K562 (cell line): ENCODE measurements around the gene ABCF3. TPM values are rescaled to one million over a fixed set of nuclear protein-coding genes. Genes with fewer than 3 reads are reported as not detected.

ENCODE experiments used
- HMGN3 ChIP-seq: IDR thresholded peaks from 2 replicates; pipeline ENCODE4 v1.6.1; 2011; ENCODE audit warnings: borderline replicate concordance, low read depth, mild to moderate bottlenecking, mixed read lengths, low read length; ENCODE audit not compliant: insufficient read length; ENCODE audit errors: extremely low read depth
- HNRNPL ChIP-seq: fragments of 200-400 bp; formaldehyde crosslinking; IDR thresholded peaks from 2 replicates; pipeline ENCODE4 v1.6.1; 2017; ENCODE audit warnings: low read depth, mild to moderate bottlenecking, low read length
- KLF10 ChIP-seq: fragments of 250-450 bp; sonication (Bioruptor Pico); IDR thresholded peaks from 2 replicates; pipeline ENCODE4 v1.6.1; 2021; ENCODE audit warnings: matching md5 sums
- MAZ ChIP-seq, 2 experiments: fragments of 450-650 bp in 1 of 2; sonication (generic) in 1 of 2; formaldehyde crosslinking; IDR thresholded peaks in 1 of 2; conservative IDR thresholded peaks in 1 of 2; 2 replicates each; pipeline versions ENCODE4 v1.4.0 to v1.5.0; 2020; ENCODE audit warnings: mild to moderate bottlenecking in 1 of 2, missing genetic modification reagents in 1 of 2
- MBD2 ChIP-seq: sonication (generic); IDR thresholded peaks from 2 replicates; pipeline ENCODE4 v1.6.1; 2016; ENCODE audit warnings: low read depth, borderline replicate concordance
- MIER1 ChIP-seq: fragments of 450-650 bp; IDR thresholded peaks from 2 replicates; pipeline ENCODE4 v1.6.1; 2016; ENCODE audit warnings: antibody characterized with exemption, mild to moderate bottlenecking, low read depth
- NCOA1 ChIP-seq: fragments of 450-650 bp; IDR thresholded peaks from 2 replicates; pipeline ENCODE4 v1.6.1; 2016; ENCODE audit warnings: low read depth
- NRF1 ChIP-seq, 2 experiments: fragments of 450-650 bp; IDR thresholded peaks in 1 of 2; conservative IDR thresholded peaks in 1 of 2; 2 replicates each; pipeline ENCODE4 v1.6.1; 2014; ENCODE audit warnings: mild to moderate bottlenecking in 2 of 2
- RAD51 ChIP-seq: fragments of 450-650 bp; IDR thresholded peaks from 2 replicates; pipeline ENCODE4 v1.7.1; 2016; ENCODE audit warnings: low read depth, mild to moderate bottlenecking, borderline replicate concordance
- RCOR1 ChIP-seq, 2 experiments: IDR thresholded peaks; 2 replicates each; pipeline ENCODE4 v1.6.1; 2012; ENCODE audit warnings: low read depth in 2 of 2, low read length in 2 of 2, borderline replicate concordance in 1 of 2, improper control_type of control experiment in 1 of 2
- SETDB1 ChIP-seq: IDR thresholded peaks from one replicate; pipeline ENCODE4 v1.6.1; 2012; ENCODE audit warnings: low read length, control low read depth, inconsistent platforms
- SMC3 ChIP-seq: conservative IDR thresholded peaks from 2 replicates; pipeline ENCODE4 v1.6.1; 2011; ENCODE audit warnings: low read depth, low read length, improper control_type of control experiment; ENCODE audit not compliant: insufficient read depth
- SUPT5H ChIP-seq: fragments of 450-650 bp; IDR thresholded peaks from 2 replicates; pipeline ENCODE4 v1.6.1; 2016
- THRAP3 ChIP-seq: fragments of 450-650 bp; IDR thresholded peaks from 2 replicates; pipeline ENCODE4 v1.6.1; 2016; ENCODE audit warnings: mild to moderate bottlenecking, inconsistent platforms, borderline replicate concordance
- ZBTB17 ChIP-seq: fragments of 450-650 bp; formaldehyde crosslinking; IDR thresholded peaks from 2 replicates; pipeline ENCODE4 v1.4.0; 2020; ENCODE audit warnings: mild to moderate bottlenecking
- ZEB2 ChIP-seq: fragments of 450-650 bp; IDR thresholded peaks from 2 replicates; pipeline ENCODE4 v1.6.1; 2016
- ZNF253 ChIP-seq: fragments of 250-450 bp; sonication (Bioruptor Pico); conservative IDR thresholded peaks from 2 replicates; pipeline ENCODE4 v1.6.1; 2021; ENCODE audit warnings: mild to moderate bottlenecking
- ZNF584 ChIP-seq: fragments of 200-800 bp; sonication (Bioruptor generic); IDR thresholded peaks from 2 replicates; pipeline ENCODE4 v1.6.1; 2016; ENCODE audit warnings: low read depth, mild to moderate bottlenecking, missing genetic modification characterization, missing compliant biosample characterization
- ZNF668 ChIP-seq: fragments of 250-450 bp; sonication (Bioruptor Pico); IDR thresholded peaks from 2 replicates; pipeline ENCODE4 v1.8.0; 2022; ENCODE audit warnings: mild to moderate bottlenecking, inconsistent platforms
- polyA plus RNA-seq, 8 experiments: library from polyadenylated mRNA; depleted of rRNA in 4 of 8; stranded (reverse) in 5 of 8; unstranded in 3 of 8; fragments of >200 nt; fragmentation: Nextera tagmentation in 2 of 8; fragmentation: Illumina TruSeq in 1 of 8; extraction: Ambion mirVana in 2 of 8; extraction: Trizol in 1 of 8; gene quantifications; 2 replicates each; pipeline versions ENCODE4 v1.2.1 to v1.2.3, GENCODE V29; 2011 to 2014; ENCODE audit warnings: inconsistent platforms in 1 of 8, missing spikeins in 1 of 8
- total RNA-seq, 7 experiments: library from RNA; depleted of rRNA in 6 of 7; stranded (reverse); fragments of >200 nt in 6 of 7; fragmentation: Illumina TruSeq in 2 of 7; extraction: Trizol in 2 of 7; gene quantifications; 2 replicates each; pipeline versions ENCODE4 v1.2.1 to v1.2.3, GENCODE V29; 2011 to 2021; ENCODE audit warnings: low replicate concordance in 1 of 7
- TF ChIP-seq, protein P1 (sequence below): fragments of 250-450 bp; sonication (Bioruptor Pico); IDR thresholded peaks from 2 replicates; pipeline ENCODE4 v1.5.0; 2021
- TF ChIP-seq, protein P2 (sequence below), 3 experiments: fragments of 200-800 bp in 1 of 3; sonication (Bioruptor generic) in 1 of 3; sonication (generic) in 1 of 3; formaldehyde crosslinking in 1 of 3; IDR thresholded peaks; 2 replicates each; pipeline versions ENCODE4 v1.6.1 to v1.8.0; 2016 to 2022; ENCODE audit warnings: mild to moderate bottlenecking in 2 of 3, missing compliant biosample characterization in 2 of 3, missing genetic modification characterization in 2 of 3, missing genetic modification reagents in 1 of 3
- TF ChIP-seq, protein P3 (sequence below): fragments of 450-650 bp; IDR thresholded peaks from 2 replicates; pipeline ENCODE4 v1.6.1; 2016
- TF ChIP-seq, protein P4 (sequence below): sonication (generic); formaldehyde crosslinking; IDR thresholded peaks from 2 replicates; pipeline ENCODE4 v1.8.0; 2022; ENCODE audit warnings: missing genetic modification reagents, mild to moderate bottlenecking, moderate library complexity, borderline replicate concordance

ABCF3 gene
- total and polyA plus RNA-seq, 9 of the 15 experiments (the other 6 are each of a cell fraction or from before 2014, with no cell fraction given): 6.7 to 77.9 (median 45.1) TPM

DNA sequence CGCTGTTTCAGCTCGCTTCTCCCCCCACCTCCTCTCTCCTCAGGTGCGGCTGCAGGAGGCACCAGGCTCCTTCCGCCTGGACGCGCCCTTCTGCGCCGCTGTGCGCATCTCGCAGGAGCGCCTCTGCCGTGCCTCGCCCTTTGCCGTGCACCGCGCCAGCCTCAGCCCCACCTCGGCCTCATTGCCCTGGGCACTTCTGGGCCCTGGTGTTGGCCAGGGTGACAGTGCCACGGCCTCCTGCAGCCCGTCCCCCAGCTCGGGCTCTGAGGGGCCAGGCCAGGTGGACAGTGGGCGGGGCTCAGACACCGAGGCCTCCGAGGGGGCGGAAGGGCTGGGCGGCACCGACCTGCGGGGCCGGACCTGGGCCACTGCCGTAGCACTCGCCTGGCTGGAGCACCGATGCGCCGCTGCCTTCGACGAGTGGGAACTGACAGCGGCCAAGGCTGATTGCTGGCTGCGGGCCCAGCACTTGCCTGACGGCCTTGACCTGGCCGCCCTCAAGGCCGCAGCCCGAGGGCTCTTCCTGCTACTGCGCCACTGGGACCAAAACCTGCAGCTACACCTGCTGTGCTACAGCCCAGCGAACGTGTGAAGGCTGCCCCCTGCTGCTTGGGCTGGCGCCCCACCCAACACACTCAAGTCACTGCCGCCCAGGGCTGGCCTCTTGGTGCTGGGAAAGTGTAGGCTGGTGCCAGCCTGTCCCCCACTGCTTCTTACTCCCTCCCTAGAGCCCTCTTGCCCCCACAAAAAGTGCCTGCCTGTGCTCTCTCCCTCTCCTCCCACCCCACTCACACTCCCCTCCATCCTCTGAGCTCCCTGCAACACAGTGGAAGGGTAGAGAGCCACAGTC is 55.7 kb downstream of the ABCF3 start (continued):
- TF ChIP-seq MBD2: no peak
- TF ChIP-seq, protein P1, sequence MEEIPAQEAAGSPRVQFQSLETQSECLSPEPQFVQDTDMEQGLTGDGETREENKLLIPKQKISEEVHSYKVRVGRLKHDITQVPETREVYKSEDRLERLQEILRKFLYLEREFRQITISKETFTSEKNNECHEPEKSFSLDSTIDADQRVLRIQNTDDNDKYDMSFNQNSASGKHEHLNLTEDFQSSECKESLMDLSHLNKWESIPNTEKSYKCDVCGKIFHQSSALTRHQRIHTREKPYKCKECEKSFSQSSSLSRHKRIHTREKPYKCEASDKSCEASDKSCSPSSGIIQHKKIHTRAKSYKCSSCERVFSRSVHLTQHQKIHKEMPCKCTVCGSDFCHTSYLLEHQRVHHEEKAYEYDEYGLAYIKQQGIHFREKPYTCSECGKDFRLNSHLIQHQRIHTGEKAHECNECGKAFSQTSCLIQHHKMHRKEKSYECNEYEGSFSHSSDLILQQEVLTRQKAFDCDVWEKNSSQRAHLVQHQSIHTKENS (CRISPR knock-in tag): no peak
- no peak for TF ChIP-seq SETDB1
- peak; percentile 67; the same call in 1 of the 2 replicates for TF ChIP-seq MIER1
- TF ChIP-seq HMGN3: peak; percentile 58
- no peak for TF ChIP-seq NCOA1
- peak; percentile 45 to 66 for TF ChIP-seq NRF1 (conservative IDR thresholded peaks at IDR 0.05 in 1 of 2, IDR thresholded peaks at IDR 0.05 in 1 of 2)
- 0 out of 2 replicates have a peak, but pooled peaks have one; percentile 22 for TF ChIP-seq ZBTB17 (CRISPR knock-in tag)
- peak; percentile 52; the same call in 1 of the 2 replicates for TF ChIP-seq HNRNPL
- TF ChIP-seq THRAP3: no peak
- no peak for TF ChIP-seq RAD51
- no peak for TF ChIP-seq ZNF668
- TF ChIP-seq, protein P2, sequence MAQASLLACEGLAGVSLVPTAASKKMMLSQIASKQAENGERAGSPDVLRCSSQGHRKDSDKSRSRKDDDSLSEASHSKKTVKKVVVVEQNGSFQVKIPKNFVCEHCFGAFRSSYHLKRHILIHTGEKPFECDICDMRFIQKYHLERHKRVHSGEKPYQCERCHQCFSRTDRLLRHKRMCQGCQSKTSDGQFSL (CRISPR knock-in tag; IDR thresholded peaks at IDR 0.05): peak; percentile 85
- TF ChIP-seq, protein P2 (tag; IDR thresholded peaks at IDR 0.05): no peak
- TF ChIP-seq, protein P3, sequence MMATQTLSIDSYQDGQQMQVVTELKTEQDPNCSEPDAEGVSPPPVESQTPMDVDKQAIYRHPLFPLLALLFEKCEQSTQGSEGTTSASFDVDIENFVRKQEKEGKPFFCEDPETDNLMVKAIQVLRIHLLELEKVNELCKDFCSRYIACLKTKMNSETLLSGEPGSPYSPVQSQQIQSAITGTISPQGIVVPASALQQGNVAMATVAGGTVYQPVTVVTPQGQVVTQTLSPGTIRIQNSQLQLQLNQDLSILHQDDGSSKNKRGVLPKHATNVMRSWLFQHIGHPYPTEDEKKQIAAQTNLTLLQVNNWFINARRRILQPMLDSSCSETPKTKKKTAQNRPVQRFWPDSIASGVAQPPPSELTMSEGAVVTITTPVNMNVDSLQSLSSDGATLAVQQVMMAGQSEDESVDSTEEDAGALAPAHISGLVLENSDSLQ: peak; percentile 22; the same call in 1 of the 2 replicates
- peak; percentile 69; the same call in 1 of the 2 replicates for TF ChIP-seq SUPT5H
- TF ChIP-seq ZEB2: peak; percentile 56; the same call in 1 of the 2 replicates
- no peak for TF ChIP-seq ZNF584 (CRISPR knock-in tag)
- TF ChIP-seq, protein P4, sequence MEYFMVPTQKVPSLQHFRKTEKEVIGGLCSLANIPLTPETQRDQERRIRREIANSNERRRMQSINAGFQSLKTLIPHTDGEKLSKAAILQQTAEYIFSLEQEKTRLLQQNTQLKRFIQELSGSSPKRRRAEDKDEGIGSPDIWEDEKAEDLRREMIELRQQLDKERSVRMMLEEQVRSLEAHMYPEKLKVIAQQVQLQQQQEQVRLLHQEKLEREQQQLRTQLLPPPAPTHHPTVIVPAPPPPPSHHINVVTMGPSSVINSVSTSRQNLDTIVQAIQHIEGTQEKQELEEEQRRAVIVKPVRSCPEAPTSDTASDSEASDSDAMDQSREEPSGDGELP (CRISPR knock-in tag): peak; percentile 79
- peak in 1 of 2 experiments; percentile 66; a peak in 1 of 4 replicates for TF ChIP-seq RCOR1 (IDR thresholded peaks at IDR 0.05; ENCODE audit: borderline replicate concordance in 1 of 2, low read depth in 2 of 2, low read length in 2 of 2)
- no peak for TF ChIP-seq ZNF253 (CRISPR knock-in tag)
- peak; percentile 31 to 44; a peak in 1 of 4 replicates for TF ChIP-seq MAZ (CRISPR knock-in tag; conservative IDR thresholded peaks at IDR 0.05 in 1 of 2, IDR thresholded peaks at IDR 0.05 in 1 of 2)
- peak; percentile 62; the same call in 1 of the 2 replicates for TF ChIP-seq SMC3
- TF ChIP-seq KLF10: no peak
